ENCODE measurements around the gene FNDC11. TPM values are rescaled to one million over a fixed set of nuclear protein-coding genes. Genes with fewer than 3 reads are reported as not detected.

FNDC11 gene
- total and polyA plus RNA-seq, 2 donors (not counting 3 experiments of a cell fraction or from before 2014, with no cell fraction given), result 0.71 to 1.9 TPM

- intact Hi-C loops (cut with micrococcal nuclease), result no loop called here
- BruUV-seq (replicated peaks), result no TSS peak
- dilution Hi-C loops (cut with MboI; ENCODE audit: extremely low pct_ligation_motif_present, low sequenced_read_pairs), result no loop called here
- H3K4me1 ChIP-seq (ENCODE audit: control insufficient read depth, extremely low read depth, insufficient read depth, low read length), result no peaks in the 10 kb centered on the region
- H3K9me1 ChIP-seq (replicated peaks; ENCODE audit: control insufficient read depth, extremely low read depth, insufficient read depth, low read length), result no peaks in the 10 kb centered on the region
- H3K4me3 ChIP-seq (replicated peaks in 1 of 3; ENCODE audit: insufficient read depth in 1 of 3, low read depth in 1 of 3, low read length in 3 of 3), result no peak overlapping the region
- no peaks in the 10 kb centered on the region for H3K27me3 ChIP-seq (ENCODE audit: control insufficient read depth in 2 of 2, insufficient read depth in 2 of 2, low read length in 2 of 2)
- ChIA-PET POLR2A (no interaction called here), CTCF (no interaction called here)
- H3K9ac ChIP-seq (replicated peaks; ENCODE audit: extremely low read depth, insufficient read depth, low read length), result no peak overlapping the region
- peaks cover 0 to 9% of the 10 kb centered on the region in 2 experiments for H3K36me3 ChIP-seq (ENCODE audit: control insufficient read depth in 2 of 2, extremely low read depth in 1 of 2, insufficient read depth in 2 of 2, low read length in 2 of 2)
- no peak overlapping the region for H3K27ac ChIP-seq (ENCODE audit: insufficient read depth, low read depth, low read length)
- no peak overlapping the region for H3K4me2 ChIP-seq (ENCODE audit: insufficient read depth, low read length)
- no peak for FAIRE-seq
- no peaks in the 10 kb centered on the region for H3K9me3 ChIP-seq (replicated peaks; ENCODE audit: control insufficient read depth, insufficient read depth, low read length)
- H4K20me1 ChIP-seq (replicated peaks; ENCODE audit: control insufficient read depth, extremely low read depth, insufficient read depth, low read length), result no peaks in the 10 kb centered on the region
- DNase-seq (ENCODE audit: low read depth, low spot score), result no peak
- no peaks in the 10 kb centered on the region for H3K79me2 ChIP-seq (ENCODE audit: control insufficient read depth, insufficient read depth, low read length)
- TF ChIP-seq POLR2A (IDR thresholded peaks at IDR 0.05; ENCODE audit: low read depth, low read length) (no peak), JUN (IDR thresholded peaks at IDR 0.05; ENCODE audit: borderline replicate concordance, insufficient read depth, insufficient read length, low read depth) (no peak), MAX (IDR thresholded peaks at IDR 0.05; ENCODE audit: insufficient read depth, insufficient read length) (no peak), GATA2 (IDR thresholded peaks at IDR 0.05; ENCODE audit: insufficient read depth, insufficient read length, low read depth, low read length) (no peak), EZH2 (IDR thresholded peaks at IDR 0.05; ENCODE audit: borderline replicate concordance, low read depth, low read length, severe bottlenecking) (no peak), FOS (IDR thresholded peaks at IDR 0.05; ENCODE audit: borderline replicate concordance, insufficient read depth, low read length) (no peak), MYC (IDR thresholded peaks at IDR 0.05; ENCODE audit: low read depth, low read length) (no peak), CTCF (IDR thresholded peaks at IDR 0.05; ENCODE audit: extremely low read depth in 1 of 2, insufficient read depth in 1 of 2, low read depth in 1 of 2, low read length in 2 of 2) (no peak), POLR2AphosphoS5 (IDR thresholded peaks at IDR 0.05; ENCODE audit: insufficient read depth, low read depth, low read length) (no peak)
- no peak overlapping the region for H2AFZ ChIP-seq (ENCODE audit: low read depth, low read length)
Measured at GRCh38 chr20:63555661-63556381, 1.9 kb downstream of the FNDC11 start.

Measured in endothelial cell of umbilical vein (primary cell).